HEK293 (cell line): ENCODE measurements around the gene FOXF1.

ENCODE experiments used
- ZEB2 ChIP-seq: fragments of 450-650 bp; formaldehyde crosslinking; IDR thresholded peaks from 2 replicates; pipeline ENCODE4 v1.5.1; 2016; ENCODE audit warnings: missing biosample characterization, missing genetic modification characterization
- TF ChIP-seq, protein P1 (sequence below): fragments of 450-650 bp; formaldehyde crosslinking; IDR thresholded peaks from 2 replicates; pipeline ENCODE4 v1.5.1; 2016; ENCODE audit warnings: missing biosample characterization, missing genetic modification characterization, low read depth

DNA sequence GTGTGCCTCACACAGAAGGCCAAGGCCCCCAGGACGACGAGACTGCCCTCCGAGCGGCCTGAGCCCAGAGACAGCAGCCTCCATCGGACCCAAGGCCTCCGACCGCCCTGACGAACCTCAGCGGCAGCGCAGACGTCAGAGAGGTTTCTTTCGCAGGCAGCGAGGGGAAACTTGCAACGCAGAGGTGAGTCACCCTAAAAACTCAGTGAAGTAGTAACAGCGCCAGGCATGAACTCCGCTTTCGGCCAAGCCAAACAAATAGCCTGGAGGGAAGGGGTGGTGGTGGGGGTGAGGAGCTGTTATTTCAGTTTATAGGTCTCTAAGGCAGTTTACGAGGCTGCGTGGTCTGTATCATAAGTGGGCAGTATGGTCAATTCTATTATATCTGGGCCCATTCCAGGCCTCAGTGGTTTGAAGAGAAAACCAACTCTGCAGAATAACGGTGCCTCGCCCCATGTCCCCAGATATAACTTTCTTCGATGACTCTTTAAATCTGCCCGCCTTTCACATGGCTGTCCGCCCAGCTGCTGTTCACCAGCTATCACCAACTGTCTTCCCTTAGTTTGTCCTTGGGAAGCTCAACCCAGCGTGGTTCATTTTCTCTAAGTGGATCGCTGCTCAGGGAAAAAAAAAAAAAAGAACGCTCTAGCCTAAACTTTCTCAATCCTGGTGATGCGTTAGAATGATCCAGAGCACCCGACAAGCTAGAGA, 43.5 kb upstream of the FOXF1 start:
- TF ChIP-seq, protein P1, sequence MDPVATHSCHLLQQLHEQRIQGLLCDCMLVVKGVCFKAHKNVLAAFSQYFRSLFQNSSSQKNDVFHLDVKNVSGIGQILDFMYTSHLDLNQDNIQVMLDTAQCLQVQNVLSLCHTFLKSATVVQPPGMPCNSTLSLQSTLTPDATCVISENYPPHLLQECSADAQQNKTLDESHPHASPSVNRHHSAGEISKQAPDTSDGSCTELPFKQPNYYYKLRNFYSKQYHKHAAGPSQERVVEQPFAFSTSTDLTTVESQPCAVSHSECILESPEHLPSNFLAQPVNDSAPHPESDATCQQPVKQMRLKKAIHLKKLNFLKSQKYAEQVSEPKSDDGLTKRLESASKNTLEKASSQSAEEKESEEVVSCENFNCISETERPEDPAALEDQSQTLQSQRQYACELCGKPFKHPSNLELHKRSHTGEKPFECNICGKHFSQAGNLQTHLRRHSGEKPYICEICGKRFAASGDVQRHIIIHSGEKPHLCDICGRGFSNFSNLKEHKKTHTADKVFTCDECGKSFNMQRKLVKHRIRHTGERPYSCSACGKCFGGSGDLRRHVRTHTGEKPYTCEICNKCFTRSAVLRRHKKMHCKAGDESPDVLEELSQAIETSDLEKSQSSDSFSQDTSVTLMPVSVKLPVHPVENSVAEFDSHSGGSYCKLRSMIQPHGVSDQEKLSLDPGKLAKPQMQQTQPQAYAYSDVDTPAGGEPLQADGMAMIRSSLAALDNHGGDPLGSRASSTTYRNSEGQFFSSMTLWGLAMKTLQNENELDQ (tag by site-specific recombination) = no peak
- TF ChIP-seq ZEB2 (tag by site-specific recombination) = no peak
